H9 (cell line): Measurements from ENCODE around the gene TIMM13. TPM values are rescaled to one million over a fixed set of nuclear protein-coding genes. Genes with fewer than 3 reads are reported as not detected.

ENCODE experiments used
- DNase-seq: peaks from one replicate; pipeline ENCODE4 v3.0.0-alpha.2; 2017
- H2AFZ ChIP-seq: one replicate; pipeline ENCODE4 v1.6.1; 2013; ENCODE audit warnings: mild to moderate bottlenecking, low read length, control low read depth, moderate library complexity
- H2AK5ac ChIP-seq: 2 replicates; pipeline ENCODE4 v1.6.1; 2013; ENCODE audit warnings: low read length, control low read depth, mixed read lengths; ENCODE audit not compliant: insufficient read length
- H2BK120ac ChIP-seq: one replicate; pipeline ENCODE4 v1.6.1; 2013; ENCODE audit warnings: low read depth, mild to moderate bottlenecking, low read length, control low read depth, inconsistent platforms; ENCODE audit not compliant: poor library complexity, severe bottlenecking
- H2BK12ac ChIP-seq: 2 replicates; pipeline ENCODE4 v1.6.1; 2013; ENCODE audit warnings: low read length, control low read depth, mixed read lengths, low read depth; ENCODE audit not compliant: insufficient read length
- H2BK15ac ChIP-seq: 2 replicates; pipeline ENCODE4 v1.6.1; 2013; ENCODE audit warnings: low read depth, low read length, control low read depth
- H2BK20ac ChIP-seq: one replicate; pipeline ENCODE4 v1.6.1; 2013; ENCODE audit warnings: low read depth, mild to moderate bottlenecking, low read length, control low read depth, inconsistent platforms; ENCODE audit not compliant: poor library complexity, severe bottlenecking
- H2BK5ac ChIP-seq: 2 replicates; pipeline ENCODE4 v1.6.1; 2013; ENCODE audit warnings: low read length, control low read depth, mixed read lengths; ENCODE audit not compliant: insufficient read length
- H3K14ac ChIP-seq: 2 replicates; pipeline ENCODE4 v1.6.1; 2013; ENCODE audit warnings: low read length, control low read depth; ENCODE audit not compliant: insufficient read depth
- H3K18ac ChIP-seq: 2 replicates; pipeline ENCODE4 v1.6.1; 2013; ENCODE audit warnings: low read depth, mild to moderate bottlenecking, mixed read lengths, low read length, control low read depth; ENCODE audit not compliant: insufficient read length
- H3K23ac ChIP-seq: 2 replicates; pipeline ENCODE4 v1.6.1; 2013; ENCODE audit warnings: low read length, control low read depth, mixed read lengths, low read depth; ENCODE audit not compliant: insufficient read length
- H3K23me2 ChIP-seq: 2 replicates; pipeline ENCODE4 v1.6.1; 2013; ENCODE audit warnings: low read depth, mild to moderate bottlenecking, mixed read lengths, low read length, control low read depth; ENCODE audit not compliant: insufficient read length, poor library complexity, severe bottlenecking
- H3K27ac ChIP-seq: 2 replicates; pipeline ENCODE4 v1.5.1; 2013; ENCODE audit warnings: low read length, control low read depth, mixed read lengths, low read depth; ENCODE audit not compliant: insufficient read length
- H3K27me3 ChIP-seq: 2 replicates; pipeline ENCODE4 v1.6.1; 2013; ENCODE audit warnings: low read length, control low read depth, inconsistent platforms; ENCODE audit not compliant: insufficient read depth
- H3K4ac ChIP-seq: 2 replicates; pipeline ENCODE4 v1.6.1; 2013; ENCODE audit warnings: low read depth, mild to moderate bottlenecking, control low read depth, inconsistent platforms, low read length, moderate library complexity
- H3K4me1 ChIP-seq: 2 replicates; pipeline ENCODE4 v1.6.1; 2013; ENCODE audit warnings: low read length, control low read depth, inconsistent platforms; ENCODE audit not compliant: insufficient read depth
- H3K4me2 ChIP-seq: 2 replicates; pipeline ENCODE4 v1.6.1; 2013; ENCODE audit warnings: low read length, control low read depth, mixed read lengths; ENCODE audit not compliant: insufficient read length, insufficient read depth
- H3K56ac ChIP-seq: 2 replicates; pipeline ENCODE4 v1.6.1; 2013; ENCODE audit warnings: low read depth, mild to moderate bottlenecking, mixed read lengths, low read length, control low read depth; ENCODE audit not compliant: insufficient read length
- H3K79me1 ChIP-seq: 2 replicates; pipeline ENCODE4 v1.6.1; 2013; ENCODE audit warnings: low read depth, mild to moderate bottlenecking, moderate library complexity, low read length, control low read depth, inconsistent platforms; ENCODE audit not compliant: insufficient read depth, poor library complexity, severe bottlenecking
- H3K79me2 ChIP-seq: 2 replicates; pipeline ENCODE4 v1.6.1; 2013; ENCODE audit warnings: low read length, control low read depth, inconsistent platforms; ENCODE audit not compliant: insufficient read depth
- H3K9ac ChIP-seq: 2 replicates; pipeline ENCODE4 v1.6.1; 2013; ENCODE audit warnings: low read length, control low read depth, mixed read lengths; ENCODE audit not compliant: insufficient read length; ENCODE audit errors: extremely low read depth
- H3K9me3 ChIP-seq: one replicate; pipeline ENCODE4 v1.6.1; 2013; ENCODE audit warnings: low read depth, low read length, inconsistent platforms; ENCODE audit not compliant: control insufficient read depth
- H3T11ph ChIP-seq: one replicate; pipeline ENCODE4 v1.6.1; 2013; ENCODE audit warnings: mild to moderate bottlenecking, low read length, control low read depth, inconsistent platforms
- H4K20me1 ChIP-seq: one replicate; pipeline ENCODE4 v1.6.1; 2013; ENCODE audit not compliant: control insufficient read depth, insufficient read length, insufficient read depth
- H4K5ac ChIP-seq: 2 replicates; pipeline ENCODE4 v1.6.1; 2013; ENCODE audit warnings: low read depth, mild to moderate bottlenecking, mixed read lengths, low read length, control low read depth; ENCODE audit not compliant: insufficient read length
- H4K8ac ChIP-seq: replicated peaks from 2 replicates; pipeline ENCODE4 v1.6.1; 2013; ENCODE audit warnings: low read length, control low read depth, mixed read lengths, low read depth; ENCODE audit not compliant: insufficient read length
- H4K91ac ChIP-seq: 2 replicates; pipeline ENCODE4 v1.6.1; 2013; ENCODE audit warnings: low read depth, mild to moderate bottlenecking, moderate library complexity, mixed read lengths, low read length, control low read depth; ENCODE audit not compliant: insufficient read length
- H3K27ac Mint-ChIP-seq, 3 experiments: 2 replicates in 2 of 3; 3 replicates in 1 of 3; pipeline ENCODE4 v1.8.0; 2020 to 2021; ENCODE audit warnings: mixed read lengths in 3 of 3, mild to moderate bottlenecking in 1 of 3, moderate library complexity in 1 of 3
- H3K27me3 Mint-ChIP-seq: 2 replicates; pipeline ENCODE4 v1.8.0; 2021; ENCODE audit warnings: low read depth, mild to moderate bottlenecking, moderate library complexity, mixed read lengths
- H3K36me3 Mint-ChIP-seq, 3 experiments: 2 replicates in 2 of 3; 3 replicates in 1 of 3; pipeline ENCODE4 v1.8.0; 2020 to 2021; ENCODE audit warnings: low read depth in 3 of 3, mixed read lengths in 3 of 3; ENCODE audit not compliant: insufficient read depth in 1 of 3
- H3K4me1 Mint-ChIP-seq, 2 experiments: 2 replicates each; pipeline ENCODE4 v1.8.0; 2020; ENCODE audit warnings: mixed read lengths in 2 of 2
- H3K4me3 Mint-ChIP-seq, 2 experiments: 2 replicates in 1 of 2; 3 replicates in 1 of 2; pipeline ENCODE4 v1.8.0; 2020 to 2021; ENCODE audit warnings: mild to moderate bottlenecking in 2 of 2, mixed read lengths in 2 of 2, moderate library complexity in 1 of 2
- H3K9me3 Mint-ChIP-seq, 2 experiments: 2 replicates in 1 of 2; 3 replicates in 1 of 2; pipeline ENCODE4 v1.8.0; 2020; ENCODE audit warnings: mild to moderate bottlenecking in 2 of 2, mixed read lengths in 2 of 2, moderate library complexity in 1 of 2
- WGBS: extraction: QIAGEN DNeasy Blood & Tissue Kit; methylation state at CpG from one replicate; pipeline ENCODE4 v1.1.7; 2013; ENCODE audit warnings: missing lambda C conversion rate, low lambda C conversion rate, mixed read lengths; ENCODE audit not compliant: insufficient read length; ENCODE audit errors: extremely low coverage; 5-methylcytosine and 5-hydroxymethylcytosine counted together
- total RNA-seq: library from RNA; stranded (reverse); gene quantifications from 2 replicates; pipeline ENCODE4 v1.2.1, GENCODE V29; 2021
- TF ChIP-seq, protein P1 (sequence below): fragments of 200-600 bp; sonication (generic); conservative IDR thresholded peaks from 3 replicates; pipeline ENCODE4 v1.8.0; 2021; ENCODE audit warnings: antibody characterized with exemption, mild to moderate bottlenecking

TIMM13 gene
- total RNA-seq, 1 experiment from 2014 or later: 214 TPM

DNA sequence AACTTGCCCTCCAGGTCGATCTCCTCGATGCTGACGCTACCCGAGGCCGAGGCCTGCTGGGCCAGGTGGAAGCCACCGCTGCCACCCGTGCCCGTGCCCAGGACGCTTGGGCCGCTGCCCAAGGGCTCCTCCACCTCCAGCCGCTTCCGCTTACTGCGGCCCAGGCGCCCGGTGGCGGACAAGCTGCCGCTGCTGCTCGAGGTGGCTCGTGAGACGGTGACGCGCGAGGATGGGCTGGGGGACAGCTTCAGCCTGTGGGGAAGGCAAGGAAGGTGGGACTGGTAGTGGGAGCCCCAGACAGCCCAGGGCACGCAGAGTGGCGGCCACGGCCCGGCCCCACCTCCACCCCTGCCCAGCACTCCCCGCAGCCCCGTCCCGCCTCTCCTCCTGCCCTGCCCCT is 6.5 kb upstream of the TIMM13 start:
- Histone ChIP-seq H2BK15ac (no peak overlapping the region), H2BK12ac (no peak overlapping the region), H4K91ac (no peak overlapping the region), H2AFZ (no peak overlapping the region), H3K27ac (no peak overlapping the region), H3K23ac (no peak overlapping the region), H4K5ac (no peak overlapping the region), H4K8ac (no peak overlapping the region), H3K18ac (no peak overlapping the region), H3K56ac (no peak overlapping the region), H3K79me2 (no peaks in the 10 kb centered on the region), H2BK5ac (no peak overlapping the region), H2BK20ac (no peak overlapping the region), H2BK120ac (no peak overlapping the region), H3K79me1 (no peaks in the 10 kb centered on the region), H3K4me1 (no peaks in the 10 kb centered on the region), H3K23me2 (no peaks in the 10 kb centered on the region), H3K4ac (no peak overlapping the region), H3K14ac (no peak overlapping the region), H3K27me3 (no peaks in the 10 kb centered on the region), H4K20me1 (no peaks in the 10 kb centered on the region), H3K9ac (no peak overlapping the region), H3T11ph (no peak overlapping the region), H3K9me3 (no peaks in the 10 kb centered on the region), H2AK5ac (no peak overlapping the region), H3K4me2 (no peak overlapping the region)
- H3K9me3 Mint-ChIP-seq: no peaks in the 10 kb centered on the region
- no CpG with 5 or more reads among the region's 30 CpGs for WGBS
- no peak for DNase-seq
- no peak overlapping the region; a peak in 1 of 7 replicates for H3K27ac Mint-ChIP-seq
- H3K4me1 Mint-ChIP-seq: peaks cover 5 to 9% of the 10 kb centered on the region in 2 experiments; a peak in 2 of 4 replicates
- TF ChIP-seq, protein P1, sequence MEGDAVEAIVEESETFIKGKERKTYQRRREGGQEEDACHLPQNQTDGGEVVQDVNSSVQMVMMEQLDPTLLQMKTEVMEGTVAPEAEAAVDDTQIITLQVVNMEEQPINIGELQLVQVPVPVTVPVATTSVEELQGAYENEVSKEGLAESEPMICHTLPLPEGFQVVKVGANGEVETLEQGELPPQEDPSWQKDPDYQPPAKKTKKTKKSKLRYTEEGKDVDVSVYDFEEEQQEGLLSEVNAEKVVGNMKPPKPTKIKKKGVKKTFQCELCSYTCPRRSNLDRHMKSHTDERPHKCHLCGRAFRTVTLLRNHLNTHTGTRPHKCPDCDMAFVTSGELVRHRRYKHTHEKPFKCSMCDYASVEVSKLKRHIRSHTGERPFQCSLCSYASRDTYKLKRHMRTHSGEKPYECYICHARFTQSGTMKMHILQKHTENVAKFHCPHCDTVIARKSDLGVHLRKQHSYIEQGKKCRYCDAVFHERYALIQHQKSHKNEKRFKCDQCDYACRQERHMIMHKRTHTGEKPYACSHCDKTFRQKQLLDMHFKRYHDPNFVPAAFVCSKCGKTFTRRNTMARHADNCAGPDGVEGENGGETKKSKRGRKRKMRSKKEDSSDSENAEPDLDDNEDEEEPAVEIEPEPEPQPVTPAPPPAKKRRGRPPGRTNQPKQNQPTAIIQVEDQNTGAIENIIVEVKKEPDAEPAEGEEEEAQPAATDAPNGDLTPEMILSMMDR: no peak
- H3K27me3 Mint-ChIP-seq: peaks cover 1% of the 10 kb centered on the region; the same call in 1 of the 2 replicates
- H3K4me3 Mint-ChIP-seq: no peak overlapping the region
- peaks cover 19 to 58% (median 55%) of the 10 kb centered on the region in 3 experiments; a peak in 6 of 7 replicates for H3K36me3 Mint-ChIP-seq
